Body of pancreas (tissue), 4 donors: ENCODE data around the gene SSUH2.
A peak's percentile ranks its signal among the peaks of the same experiment; 100 is the strongest.

ENCODE experiments used
- CTCF ChIP-seq, 7 experiments: fragments of 450-650 bp in 4 of 7; fragments of 200-600 bp in 3 of 7; sonication (generic) in 3 of 7; IDR thresholded peaks; one replicate each; pipeline ENCODE4 v1.5.1; 2016 to 2019; ENCODE audit warnings: antibody characterized with exemption in 7 of 7
- POLR2A ChIP-seq, 3 donors: fragments of 450-650 bp; IDR thresholded peaks; one replicate each; pipeline ENCODE4 v1.6.1; 2016; ENCODE audit warnings: antibody characterized with exemption in 3 of 3, mild to moderate bottlenecking in 2 of 3

GRCh38 chr3:8622873-8623691, 21.5 kb downstream of the SSUH2 start:
- TF ChIP-seq POLR2A (IDR thresholded peaks at IDR 0.05): no peak
- TF ChIP-seq CTCF (IDR thresholded peaks at IDR 0.05): peak; percentile 74 to 91 (median 86)
